DMS79 treated with DMSO at 0.1 percent for 48 hours (cell line): Measurements from ENCODE around the gene KCNC4.

Experiments
- DNase-seq: peaks from one replicate; lab custom pipeline; 2025; lab: John Stamatoyannopoulos, UW

The KCNC4 gene

GRCh38 chr1:110212169-110213142 lies 2.3 kb downstream of the KCNC4 start:
- peak; percentile 88 for DNase-seq

DNA sequence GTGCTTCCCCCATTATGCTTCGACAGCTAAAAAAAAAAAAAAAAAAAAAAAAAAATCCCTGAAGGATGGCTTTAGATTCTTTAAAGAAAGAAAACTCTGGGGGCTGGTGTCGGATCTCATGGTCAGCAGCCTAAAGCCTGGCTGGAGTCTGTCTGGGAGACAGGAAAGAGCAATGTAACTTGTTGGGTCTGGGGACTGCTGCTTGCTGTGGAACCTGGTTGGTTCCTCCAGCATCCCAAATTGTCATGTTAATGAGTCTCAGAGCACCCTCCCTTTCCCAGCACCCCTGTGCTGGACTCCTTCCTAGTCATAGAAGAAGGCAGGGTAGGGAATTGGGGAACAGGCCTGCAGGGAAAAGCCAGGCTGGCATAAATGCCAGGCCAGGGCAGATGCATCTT lies 3.0 kb downstream of the KCNC4 start:
- no peak for DNase-seq

DNA sequence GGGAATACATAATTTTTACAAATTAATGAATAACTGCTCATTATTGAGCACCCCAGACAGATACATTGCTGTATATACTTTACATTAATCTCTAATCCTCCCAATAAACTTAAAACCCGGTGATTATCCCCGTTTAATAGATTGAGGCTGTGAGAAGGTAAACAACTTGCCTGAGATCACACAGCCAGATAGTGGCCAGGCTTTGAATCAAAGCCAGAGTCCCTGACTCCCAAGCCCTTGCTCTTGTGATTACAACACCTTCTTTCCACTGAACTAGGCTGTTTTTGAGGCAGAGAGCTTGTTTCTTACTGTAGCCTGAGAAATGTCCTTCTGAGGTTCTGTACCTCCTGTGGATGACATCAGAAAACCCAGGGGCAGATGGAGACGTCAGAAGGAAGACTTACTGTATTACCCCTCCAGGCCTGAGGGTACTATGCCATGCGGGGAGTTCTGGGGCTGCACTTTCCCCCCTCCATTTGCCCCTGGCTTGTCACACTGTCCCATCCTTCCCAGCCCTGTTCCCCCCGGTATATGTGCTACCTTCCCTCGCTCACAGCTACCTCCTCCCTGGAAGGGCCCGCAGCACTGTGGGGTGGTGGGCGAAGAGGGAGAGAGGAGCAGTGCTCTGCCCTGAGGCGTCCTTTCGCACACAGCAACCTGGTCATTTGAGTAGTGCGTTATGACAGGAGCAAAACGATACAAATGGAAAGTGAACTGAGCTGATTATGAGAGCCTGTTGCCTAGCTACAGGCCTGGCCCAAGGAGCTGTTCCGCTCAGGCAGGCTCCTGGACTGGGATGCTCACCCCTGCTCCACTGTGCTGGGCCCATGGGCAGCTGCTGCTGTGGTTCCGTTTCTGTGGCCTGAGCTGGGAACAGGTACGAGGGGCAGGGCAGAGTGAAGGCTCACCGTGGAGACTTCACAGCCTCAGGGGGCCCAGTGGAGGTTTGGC lies 4.6 kb downstream of the KCNC4 start:
- DNase-seq: peak; percentile 37

DNA sequence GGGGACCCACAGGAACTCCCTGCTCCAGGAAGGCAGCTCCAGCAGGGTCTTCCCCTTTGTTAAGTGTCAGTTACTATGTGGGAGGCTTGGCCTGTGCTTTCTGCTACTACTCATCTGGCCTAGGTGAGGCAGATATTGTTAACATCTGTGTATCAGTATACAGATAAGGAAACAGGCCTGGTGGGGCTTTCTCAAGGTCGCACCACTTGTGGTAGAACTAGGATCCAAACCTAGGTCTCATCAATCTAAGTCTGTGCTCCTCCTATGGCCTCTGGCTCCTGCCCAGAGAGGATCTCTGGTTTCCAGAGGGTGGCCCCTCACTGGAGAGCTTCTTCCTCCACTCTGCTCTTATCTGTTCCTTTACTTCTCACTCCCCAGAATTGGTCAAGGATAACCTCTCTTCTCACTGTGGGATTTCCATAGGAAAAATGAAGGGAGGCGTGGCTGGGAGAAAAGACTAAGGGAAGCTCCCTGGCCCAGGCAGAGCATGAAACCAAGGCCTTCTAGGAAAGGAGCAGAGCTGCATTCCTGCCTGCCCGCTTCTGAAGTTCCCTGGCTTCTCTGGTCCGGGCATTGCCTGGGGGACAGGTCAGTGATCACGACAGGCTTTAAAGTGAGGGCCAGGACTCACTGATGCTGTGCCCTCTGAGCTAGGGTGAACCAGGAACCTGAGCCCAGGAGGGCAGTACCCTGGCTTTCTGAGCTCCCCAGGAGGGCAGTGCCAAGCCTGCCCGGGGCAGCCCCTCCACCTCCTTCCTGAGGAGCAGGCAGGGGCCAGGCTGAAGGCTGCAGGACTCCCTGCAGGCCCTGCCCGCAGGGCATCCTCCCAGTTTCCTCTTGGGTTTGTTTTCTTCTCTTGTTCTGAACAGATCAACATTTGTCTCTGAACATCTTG lies 5.8 kb downstream of the KCNC4 start:
- DNase-seq: no peak

- no peak for DNase-seq
These were observed 6.8 kb downstream of the KCNC4 start for GRCh38 chr1:110216844-110217444.

DNA sequence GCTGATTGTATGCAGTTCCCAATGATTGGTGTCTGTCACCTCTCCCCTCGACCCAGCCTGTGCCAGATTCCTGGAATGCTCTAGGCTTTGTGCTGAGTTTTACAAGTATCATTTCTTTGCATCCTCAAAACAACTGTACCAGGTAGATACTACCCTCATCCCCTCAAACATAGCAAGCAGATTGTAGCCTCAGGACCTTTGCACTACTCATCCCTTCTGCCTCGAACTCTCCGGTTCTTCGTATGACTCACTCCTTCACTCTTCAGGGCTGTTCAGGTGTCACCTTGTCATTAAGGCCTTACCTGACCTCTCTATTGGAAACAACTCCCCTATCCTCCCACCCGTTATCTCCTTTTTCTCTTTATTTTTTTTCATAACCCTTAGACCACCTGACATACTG lies 8.0 kb downstream of the KCNC4 start:
- no peak for DNase-seq

DNA sequence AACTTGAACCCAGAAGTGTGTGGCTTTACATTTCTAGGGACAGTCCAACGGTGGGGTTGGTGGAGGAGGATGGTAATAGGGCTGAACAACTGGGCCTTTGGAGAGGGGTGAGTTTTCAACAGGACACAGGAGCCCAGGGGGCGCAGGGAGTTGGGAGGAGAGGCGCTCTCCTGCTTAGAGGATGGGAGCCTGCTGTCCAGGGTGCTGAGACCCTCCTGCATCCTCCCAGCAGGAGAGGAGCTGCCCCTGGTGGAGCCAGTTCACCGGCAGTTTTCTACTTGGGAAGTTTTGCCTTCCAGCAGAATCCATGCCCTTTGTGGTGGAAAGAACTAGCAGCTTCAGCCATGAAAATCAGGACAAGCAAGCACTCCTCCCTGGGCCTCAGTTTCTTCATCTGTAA lies 8.6 kb downstream of the KCNC4 start:
- no peak for DNase-seq

- DNase-seq: no peak
These were observed 10.2 kb downstream of the KCNC4 start for GRCh38 chr1:110220324-110220723.

GRCh38 chr1:110221119-110221518 lies 11.0 kb downstream of the KCNC4 start:
- DNase-seq: no peak

- no peak for DNase-seq
These were observed 13.0 kb downstream of the KCNC4 start for GRCh38 chr1:110223127-110223526.

- no peak for DNase-seq
These were observed 13.5 kb downstream of the KCNC4 start for GRCh38 chr1:110223581-110223980.

- no peak for DNase-seq
These were observed 14.3 kb downstream of the KCNC4 start for GRCh38 chr1:110224240-110224995.

- DNase-seq: no peak
These were observed 15.1 kb downstream of the KCNC4 start for GRCh38 chr1:110225212-110225611.

- no peak for DNase-seq
These were observed 15.8 kb downstream of the KCNC4 start for GRCh38 chr1:110225756-110226404.

GRCh38 chr1:110227774-110228173 lies 17.7 kb downstream of the KCNC4 start:
- peak; percentile 23 for DNase-seq

GRCh38 chr1:110228381-110228780 lies 18.3 kb downstream of the KCNC4 start:
- no peak for DNase-seq

GRCh38 chr1:110228869-110229268 lies 18.8 kb downstream of the KCNC4 start:
- DNase-seq: no peak

DNA sequence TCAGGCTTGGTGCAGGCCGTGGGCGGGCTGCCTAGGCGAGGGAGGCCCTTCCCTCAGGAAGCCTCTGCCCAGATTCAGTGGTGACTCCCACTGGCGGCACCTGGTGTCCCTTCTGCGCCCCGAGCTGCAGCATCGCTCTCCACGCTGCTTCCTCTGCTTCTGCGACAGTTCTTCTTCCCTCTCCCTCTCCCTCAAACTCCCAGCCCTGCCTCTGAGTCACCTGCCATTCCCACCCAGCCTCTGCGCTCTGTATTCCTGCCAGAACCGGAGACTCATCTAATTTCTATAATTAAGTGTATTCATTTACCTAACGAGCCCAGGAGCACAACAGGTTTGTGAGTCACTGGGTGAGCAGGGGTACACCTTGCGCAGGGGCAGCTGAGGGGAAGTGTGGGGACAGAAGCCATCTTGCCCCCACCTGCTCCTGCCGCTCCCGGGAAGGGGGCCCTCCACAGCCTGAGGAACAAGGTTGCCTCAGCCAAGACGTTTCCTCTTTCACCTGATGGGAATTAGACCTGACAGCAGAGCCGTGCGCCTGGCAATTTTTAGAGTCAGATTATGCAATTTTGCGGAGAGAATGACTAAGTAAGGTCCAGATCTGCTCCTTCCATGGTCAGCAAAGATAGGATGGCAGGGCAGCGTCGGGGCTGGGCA lies 19.4 kb downstream of the KCNC4 start:
- DNase-seq: no peak
